Stimulated activated naive B cell treated with anti-CD40 and anti-IgM and Interleukin-4, amounts not matched to agents 10 μg/mL and 1 μg/mL and 100 μg/mL, for 72 hours (primary cell): ENCODE data around the gene NPPC.
"Not testable (repeated sequence)": the region's sequence is repeated elsewhere in the genome, so short reads cannot be mapped to it uniquely, and the experiment has no call there.

Experiments used
- ATAC-seq, 2 donors: fragments of 150-1000 bp; cut with Tn5 transposase; replicated peaks; 2 replicates each; pipeline ENCODE4 v1.10.0; 2021; ENCODE audit warnings: moderate library complexity in 1 of 2
- DNase-seq: peaks from one replicate; pipeline ENCODE4 v3.0.0; 2021
- H3K27ac Mint-ChIP-seq: one replicate; pipeline ENCODE4 v1.8.0; 2022; ENCODE audit warnings: mild to moderate bottlenecking, mixed read lengths
- H3K27me3 Mint-ChIP-seq, 2 donors: one replicate each; pipeline ENCODE4 v1.8.0; 2022; ENCODE audit warnings: mixed read lengths in 2 of 2
- H3K36me3 Mint-ChIP-seq, 2 donors: one replicate each; pipeline ENCODE4 v1.8.0; 2022; ENCODE audit warnings: mixed read lengths in 2 of 2, mild to moderate bottlenecking in 1 of 2
- H3K4me1 Mint-ChIP-seq, 2 donors: one replicate each; pipeline ENCODE4 v1.8.0; 2022; ENCODE audit warnings: mixed read lengths in 2 of 2, mild to moderate bottlenecking in 1 of 2
- H3K4me3 Mint-ChIP-seq, 2 donors: one replicate each; pipeline ENCODE4 v1.8.0; 2022; ENCODE audit warnings: mild to moderate bottlenecking in 2 of 2, mixed read lengths in 2 of 2, moderate library complexity in 1 of 2
- H3K9me3 Mint-ChIP-seq, 2 donors: one replicate each; pipeline ENCODE4 v1.8.0; 2022; ENCODE audit warnings: mixed read lengths in 2 of 2, mild to moderate bottlenecking in 1 of 2

Gene NPPC

GRCh38 chr2:231920366-231920765, 5.8 kb downstream of the NPPC start:
- Mint-ChIP-seq H3K36me3 (no peaks in the 10 kb centered on the region), H3K27me3 (peaks cover 21 to 35% of the 10 kb centered on the region in 2 donors), H3K4me1 (peaks cover 6 to 11% of the 10 kb centered on the region in 2 donors), H3K27ac (no peak overlapping the region), H3K9me3 (no peaks in the 10 kb centered on the region), H3K4me3 (no peak overlapping the region)
- ATAC-seq (no peak), DNase-seq (no peak)

GRCh38 chr2:231919341-231920035, 6.7 kb downstream of the NPPC start:
- no peak overlapping the region for H3K4me3 Mint-ChIP-seq
- H3K4me1 Mint-ChIP-seq = peaks cover 2 to 4% of the 10 kb centered on the region in 2 donors
- no peaks in the 10 kb centered on the region for H3K36me3 Mint-ChIP-seq
- no peak for ATAC-seq
- H3K27me3 Mint-ChIP-seq = peaks cover 15 to 28% of the 10 kb centered on the region in 2 donors
- no peaks in the 10 kb centered on the region for H3K9me3 Mint-ChIP-seq
- no peak for DNase-seq
- H3K27ac Mint-ChIP-seq = no peak overlapping the region

- Mint-ChIP-seq H3K4me1 (no peaks in the 10 kb centered on the region), H3K27ac (no peak overlapping the region), H3K36me3 (no peaks in the 10 kb centered on the region), H3K4me3 (peak overlapping the region in 1 of 2 donors; percentile 13), H3K9me3 (no peaks in the 10 kb centered on the region), H3K27me3 (peaks cover 8 to 20% of the 10 kb centered on the region in 2 donors)
- no peak for DNase-seq
- no peak for ATAC-seq
Observed at GRCh38 chr2:231918501-231919330, 7.5 kb downstream of the NPPC start.

GRCh38 chr2:231917280-231918066, 8.7 kb downstream of the NPPC start:
- ATAC-seq (no peak), DNase-seq (no peak)
- H3K4me3 Mint-ChIP-seq = no peak overlapping the region
- H3K27ac Mint-ChIP-seq = no peak overlapping the region
- H3K4me1 Mint-ChIP-seq = no peaks in the 10 kb centered on the region
- H3K9me3 Mint-ChIP-seq = no peaks in the 10 kb centered on the region
- no peaks in the 10 kb centered on the region for H3K36me3 Mint-ChIP-seq
- H3K27me3 Mint-ChIP-seq = peaks cover 4 to 11% of the 10 kb centered on the region in 2 donors

GRCh38 chr2:231914077-231914690, 12.0 kb downstream of the NPPC start:
- Mint-ChIP-seq H3K4me3 (no peak overlapping the region), H3K27ac (peak overlapping the region; percentile 51), H3K36me3 (no peaks in the 10 kb centered on the region), H3K27me3 (peaks cover 0 to 8% of the 10 kb centered on the region in 2 donors), H3K4me1 (peaks cover 7 to 11% of the 10 kb centered on the region in 2 donors), H3K9me3 (no peaks in the 10 kb centered on the region)
- ATAC-seq (no peak), DNase-seq (no peak)

GRCh38 chr2:231911381-231911780, 14.8 kb downstream of the NPPC start:
- peaks cover 7 to 11% of the 10 kb centered on the region in 2 donors for H3K4me1 Mint-ChIP-seq
- no peak overlapping the region for H3K4me3 Mint-ChIP-seq

GRCh38 chr2:231910771-231911170, 15.4 kb downstream of the NPPC start:
- Mint-ChIP-seq H3K4me3 (no peak overlapping the region), H3K27me3 (no peaks in the 10 kb centered on the region), H3K27ac (no peak overlapping the region), H3K36me3 (no peaks in the 10 kb centered on the region), H3K9me3 (no peaks in the 10 kb centered on the region), H3K4me1 (peaks cover 7 to 11% of the 10 kb centered on the region in 2 donors)
- ATAC-seq = peak; percentile 36 to 42
- DNase-seq = no peak

More at GRCh38 chr2:231911381-231911780, 14.8 kb downstream of the NPPC start:
- Mint-ChIP-seq H3K27ac (no peak overlapping the region), H3K36me3 (no peaks in the 10 kb centered on the region), H3K9me3 (no peaks in the 10 kb centered on the region), H3K27me3 (no peaks in the 10 kb centered on the region)
- ATAC-seq = no peak
- DNase-seq = no peak

GRCh38 chr2:231910161-231910560, 16.0 kb downstream of the NPPC start:
- H3K4me1 Mint-ChIP-seq = peaks cover 7 to 11% of the 10 kb centered on the region in 2 donors
- H3K9me3 Mint-ChIP-seq, H3K4me3 Mint-ChIP-seq, ATAC-seq, DNase-seq, H3K27ac Mint-ChIP-seq, H3K27me3 Mint-ChIP-seq, H3K36me3 Mint-ChIP-seq: not testable (repeated sequence)

- no peaks in the 10 kb centered on the region for H3K27me3 Mint-ChIP-seq
- H3K27ac Mint-ChIP-seq = no peak overlapping the region
- H3K36me3 Mint-ChIP-seq = no peaks in the 10 kb centered on the region
- DNase-seq = no peak
- no peaks in the 10 kb centered on the region for H3K9me3 Mint-ChIP-seq
- ATAC-seq = no peak
- no peak overlapping the region for H3K4me3 Mint-ChIP-seq
- H3K4me1 Mint-ChIP-seq = peaks cover 7 to 11% of the 10 kb centered on the region in 2 donors
Observed at GRCh38 chr2:231909631-231910030, 16.6 kb downstream of the NPPC start.

GRCh38 chr2:231908584-231908983, 17.6 kb downstream of the NPPC start:
- H3K4me3 Mint-ChIP-seq = no peak overlapping the region
- H3K36me3 Mint-ChIP-seq = no peaks in the 10 kb centered on the region
- no peak overlapping the region for H3K27ac Mint-ChIP-seq

GRCh38 chr2:231907765-231908164, 18.4 kb downstream of the NPPC start:
- ATAC-seq = no peak
- H3K4me3 Mint-ChIP-seq = no peak overlapping the region

More at GRCh38 chr2:231908584-231908983, 17.6 kb downstream of the NPPC start:
- no peaks in the 10 kb centered on the region for H3K27me3 Mint-ChIP-seq
- no peaks in the 10 kb centered on the region for H3K9me3 Mint-ChIP-seq
- peaks cover 7 to 11% of the 10 kb centered on the region in 2 donors for H3K4me1 Mint-ChIP-seq
- no peak for DNase-seq
- no peak for ATAC-seq

GRCh38 chr2:231905026-231905425, 21.2 kb downstream of the NPPC start:
- peaks cover 0 to 1% of the 10 kb centered on the region in 2 donors for H3K4me1 Mint-ChIP-seq
- DNase-seq (no peak), ATAC-seq (no peak)
- no peaks in the 10 kb centered on the region for H3K9me3 Mint-ChIP-seq
- H3K27ac Mint-ChIP-seq = no peak overlapping the region
- peaks cover 5 to 7% of the 10 kb centered on the region in 2 donors for H3K27me3 Mint-ChIP-seq
- H3K36me3 Mint-ChIP-seq = no peaks in the 10 kb centered on the region
- no peak overlapping the region for H3K4me3 Mint-ChIP-seq

More at GRCh38 chr2:231907765-231908164, 18.4 kb downstream of the NPPC start:
- Mint-ChIP-seq H3K4me1 (peaks cover 7 to 11% of the 10 kb centered on the region in 2 donors), H3K27me3 (no peaks in the 10 kb centered on the region), H3K9me3 (no peaks in the 10 kb centered on the region), H3K36me3 (no peaks in the 10 kb centered on the region), H3K27ac (no peak overlapping the region)
- no peak for DNase-seq

- H3K36me3 Mint-ChIP-seq = no peaks in the 10 kb centered on the region
- peaks cover 5 to 7% of the 10 kb centered on the region in 2 donors for H3K27me3 Mint-ChIP-seq
- peaks cover 0 to 1% of the 10 kb centered on the region in 2 donors for H3K4me1 Mint-ChIP-seq
- H3K9me3 Mint-ChIP-seq = no peaks in the 10 kb centered on the region
- H3K27ac Mint-ChIP-seq = no peak overlapping the region
- ATAC-seq = no peak
- DNase-seq = no peak
- H3K4me3 Mint-ChIP-seq = no peak overlapping the region
Observed at GRCh38 chr2:231904161-231904611, 22.0 kb downstream of the NPPC start.

GRCh38 chr2:231902598-231902997, 23.6 kb downstream of the NPPC start:
- H3K4me1 Mint-ChIP-seq = peaks cover 0 to 1% of the 10 kb centered on the region in 2 donors
- H3K36me3 Mint-ChIP-seq = no peaks in the 10 kb centered on the region
- ATAC-seq (no peak), DNase-seq (no peak)
- H3K9me3 Mint-ChIP-seq = no peaks in the 10 kb centered on the region
- H3K27me3 Mint-ChIP-seq = peaks cover 5 to 7% of the 10 kb centered on the region in 2 donors
- H3K27ac Mint-ChIP-seq = no peak overlapping the region
- no peak overlapping the region for H3K4me3 Mint-ChIP-seq
